Measurements from ENCODE around the gene CD3E. TPM values are rescaled to one million over a fixed set of nuclear protein-coding genes. Genes with fewer than 3 reads are reported as not detected.
A peak's percentile ranks its signal among the peaks of the same experiment; 100 is the strongest.

CD3E gene
- polyA plus RNA-seq, 4 donors: 5.9 to 13.8 (median 7.1) TPM

DNA sequence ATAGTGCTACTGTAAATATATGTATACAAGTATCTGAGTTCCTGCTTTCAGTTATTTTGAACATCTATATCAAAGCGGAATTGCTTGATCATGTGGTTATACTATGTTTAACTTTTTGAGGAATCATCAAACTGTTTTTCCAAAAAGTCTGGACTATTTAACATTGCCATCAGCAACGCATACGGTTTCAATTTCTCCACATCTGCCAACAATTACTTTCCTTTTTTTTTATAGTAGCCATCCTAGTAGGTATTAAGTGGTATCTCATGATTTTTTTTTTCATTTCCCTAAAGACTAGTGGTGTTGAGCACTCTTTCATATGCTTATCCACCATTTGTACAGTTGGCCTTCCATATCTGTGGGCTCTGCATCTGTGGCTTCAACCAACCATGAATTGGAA, 53.5 kb downstream of the CD3E start:
- peaks cover 0 to 4% (median 0%) of the 10 kb centered on the region in 3 donors for H3K4me1 ChIP-seq (ENCODE audit: control insufficient read depth in 3 of 3, insufficient read depth in 2 of 3, low read depth in 1 of 3, low read length in 2 of 3)
- FAIRE-seq (no peak), DNase-seq (no peak)
- H3K9me3 ChIP-seq (ENCODE audit: control insufficient read depth in 2 of 2, insufficient read depth in 1 of 2, low read depth in 1 of 2, low read length in 1 of 2): no peaks in the 10 kb centered on the region
- no peak overlapping the region for H3K4me3 ChIP-seq (ENCODE audit: low read depth in 1 of 3, low read length in 3 of 3)
- H3K27me3 ChIP-seq (ENCODE audit: control insufficient read depth in 3 of 3, insufficient read depth in 3 of 3, low read length in 3 of 3): peaks cover 0 to 2% (median 0%) of the 10 kb centered on the region in 3 donors
- no peak overlapping the region for H3K27ac ChIP-seq (ENCODE audit: low read depth in 1 of 3, low read length in 2 of 3)
- 48 to 70% (median 64%) methylated on average over 3 of the region's 3 CpGs for WGBS, 3 donors
- peaks cover 0 to 2% (median 0%) of the 10 kb centered on the region in 3 donors for H3K36me3 ChIP-seq (ENCODE audit: control insufficient read depth in 3 of 3, insufficient read depth in 2 of 3, low read depth in 1 of 3, low read length in 3 of 3)

DNA sequence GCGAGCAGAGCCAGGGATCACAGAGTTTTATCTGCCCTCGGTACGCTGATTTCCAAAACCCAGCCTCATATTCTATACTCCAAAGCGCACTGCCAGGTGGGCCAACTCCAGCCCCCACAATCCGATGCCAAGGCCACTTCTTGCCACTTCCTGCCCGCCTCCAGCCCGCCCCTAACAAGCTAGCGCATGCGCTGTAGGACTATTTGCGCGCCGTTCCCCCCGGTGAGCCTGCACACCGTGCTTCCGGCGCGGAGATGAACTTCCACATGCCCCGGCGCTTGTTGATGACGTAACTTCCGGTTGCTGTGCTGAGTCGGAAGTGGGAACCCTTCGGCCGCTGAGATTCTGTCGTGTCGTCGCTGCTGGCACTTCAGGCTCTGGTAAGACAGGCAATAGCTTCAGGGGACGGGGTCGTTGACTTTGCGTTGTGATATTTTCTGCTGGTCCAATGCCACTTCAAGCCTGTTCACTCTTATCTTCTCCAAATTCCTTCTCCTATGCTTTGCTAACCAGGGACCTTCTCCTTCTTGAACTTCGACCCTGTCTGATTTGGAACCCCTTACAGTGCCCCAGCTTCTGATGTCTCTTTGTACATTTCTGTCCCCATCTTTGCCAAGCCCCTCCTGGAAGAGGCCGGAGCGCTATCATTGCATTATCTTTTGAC, 54.9 kb downstream of the CD3E start, which contains the start of gene UBE4A:
UBE4A (plus strand) TSS at position 306 of the 664 bp plus-strand sequence. CDS start 5,481 bp downstream, outside the sequence.
- peaks cover 0 to 5% (median 1%) of the 10 kb centered on the region in 3 donors for H3K36me3 ChIP-seq (ENCODE audit: control insufficient read depth in 3 of 3, insufficient read depth in 2 of 3, low read depth in 1 of 3, low read length in 3 of 3)
- peak; percentile 96 to 97 for DNase-seq
- FAIRE-seq: no peak
- peak within 1 kb of the TSS; percentile 50 to 82 (median 81) for H3K4me3 ChIP-seq (ENCODE audit: low read depth in 1 of 3, low read length in 3 of 3)
- H3K4me1 ChIP-seq (ENCODE audit: control insufficient read depth in 3 of 3, insufficient read depth in 2 of 3, low read depth in 1 of 3, low read length in 2 of 3): peaks cover 0 to 4% (median 0%) of the 10 kb centered on the region in 3 donors
- no peaks in the 10 kb centered on the region for H3K9me3 ChIP-seq (ENCODE audit: control insufficient read depth in 2 of 2, insufficient read depth in 1 of 2, low read depth in 1 of 2, low read length in 1 of 2)
- H3K27me3 ChIP-seq (ENCODE audit: control insufficient read depth in 3 of 3, insufficient read depth in 3 of 3, low read length in 3 of 3): peaks cover 0 to 2% (median 0%) of the 10 kb centered on the region in 3 donors
- 2 to 3% (median 3%) methylated on average over 33 of the region's 33 CpGs for WGBS, 3 donors
- peak within 1 kb of the TSS in 2 of 3 donors; percentile 68 to 91 for H3K27ac ChIP-seq (ENCODE audit: low read depth in 1 of 3, low read length in 2 of 3)

- no peak for FAIRE-seq
- Histone ChIP-seq H3K9me3 (ENCODE audit: control insufficient read depth in 2 of 2, insufficient read depth in 1 of 2, low read depth in 1 of 2, low read length in 1 of 2) (no peaks in the 10 kb centered on the region), H3K36me3 (ENCODE audit: control insufficient read depth in 3 of 3, insufficient read depth in 2 of 3, low read depth in 1 of 3, low read length in 3 of 3) (peaks cover 11 to 24% (median 19%) of the 10 kb centered on the region in 3 donors), H3K4me1 (ENCODE audit: control insufficient read depth in 3 of 3, insufficient read depth in 2 of 3, low read depth in 1 of 3, low read length in 2 of 3) (no peaks in the 10 kb centered on the region), H3K27ac (ENCODE audit: low read depth in 1 of 3, low read length in 2 of 3) (no peak overlapping the region), H3K4me3 (ENCODE audit: low read depth in 1 of 3, low read length in 3 of 3) (no peak overlapping the region), H3K27me3 (ENCODE audit: control insufficient read depth in 3 of 3, insufficient read depth in 3 of 3, low read length in 3 of 3) (no peaks in the 10 kb centered on the region)
- no peak for DNase-seq
- WGBS, 3 donors: 89 to 93% (median 92%) methylated on average over 3 of the region's 3 CpGs
These were observed 60.6 kb downstream of the CD3E start for GRCh38 chr11:118364956-118365615.

Other genes starting within 250 kb of the CD3E start
- 100 to 1,000 TPM in 1 of 4 donors, 10 to 100 TPM in 3; 20.0 to 117 (median 44.3) TPM for gene TMPRSS4, start 227.7 kb upstream of the CD3E start, polyA plus RNA-seq
- under 1 TPM in 2 of 4 donors, not detected in 2; 0.03 to 0.44 TPM for gene SMIM35, start 217.8 kb upstream of the CD3E start, polyA plus RNA-seq
- 1 to 10 TPM in 3 of 4 donors, under 1 TPM in 1; 0.45 to 3.8 (median 2.1) TPM for gene SCN4B, start 151.9 kb upstream of the CD3E start, polyA plus RNA-seq
- gene SCN2B, start 128.1 kb upstream of the CD3E start, polyA plus RNA-seq: 1 to 10 TPM in 2 of 4 donors, under 1 TPM in 1, not detected in 1; under 0.01 to 2.3 (median 1.0) TPM
- 10 to 100 TPM in 2 of 4 donors, 1 to 10 TPM in 2; 4.2 to 33.9 (median 13.3) TPM for gene JAML, start 79.7 kb upstream of the CD3E start, polyA plus RNA-seq
- 10 to 100 TPM in 1 of 4 donors, 1 to 10 TPM in 3; 3.0 to 24.9 (median 4.0) TPM for gene MPZL3, start 52.4 kb upstream of the CD3E start, polyA plus RNA-seq
- 10 to 100 TPM in 2 of 4 donors, 1 to 10 TPM in 2; 1.6 to 44.2 (median 15.3) TPM for gene MPZL2, start 40.4 kb upstream of the CD3E start, polyA plus RNA-seq
- gene CD3D, start 38.0 kb downstream of the CD3E start, polyA plus RNA-seq: 10 to 100 TPM in 1 of 4 donors, 1 to 10 TPM in 3; 5.4 to 14.6 (median 7.0) TPM
- 1 to 10 TPM in 3 of 4 donors, under 1 TPM in 1; 0.45 to 7.3 (median 1.4) TPM for gene CD3G, start 39.6 kb downstream of the CD3E start, polyA plus RNA-seq
- 10 to 100 TPM; 11.3 to 42.3 (median 14.2) TPM for gene UBE4A, start 54.9 kb downstream of the CD3E start, polyA plus RNA-seq
- 100 to 1,000 TPM; 234 to 332 (median 284) TPM for gene ATP5MG, start 96.9 kb downstream of the CD3E start, polyA plus RNA-seq
- gene KMT2A, start 131.8 kb downstream of the CD3E start, polyA plus RNA-seq: 10 to 100 TPM in 2 of 4 donors, 1 to 10 TPM in 2; 7.3 to 33.5 (median 9.5) TPM
- 10 to 100 TPM in 2 of 4 donors, 1 to 10 TPM in 2; 2.3 to 91.3 (median 15.0) TPM for gene TTC36, start 222.7 kb downstream of the CD3E start, polyA plus RNA-seq
- 100 to 1,000 TPM in 2 of 4 donors, 10 to 100 TPM in 2; 49.7 to 128 (median 82.8) TPM for gene TMEM25, start 226.5 kb downstream of the CD3E start, polyA plus RNA-seq